Measurements from ENCODE around the gene MICAL3.

DNA sequence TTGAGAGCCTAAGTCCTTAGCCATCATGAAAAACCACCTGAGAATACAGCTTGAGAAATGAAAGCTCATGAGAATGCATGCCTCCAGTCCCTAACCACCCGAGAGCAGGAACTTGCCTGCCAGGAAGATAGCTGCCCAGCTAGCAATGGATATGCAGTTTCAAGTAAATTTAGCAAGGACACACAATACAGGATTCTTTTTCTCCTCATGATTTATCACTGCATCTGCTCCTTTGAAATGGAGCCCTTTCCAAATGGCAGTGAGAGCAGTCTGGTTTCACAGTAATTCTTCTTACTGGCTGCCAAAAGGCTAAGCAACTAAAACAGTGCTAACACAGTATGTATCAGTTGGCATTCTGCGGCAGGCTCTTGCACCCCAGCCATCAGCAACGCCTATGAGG lies 109.9 kb downstream of the MICAL3 start:
- no peak for TF ChIP-seq RNF2 (IDR thresholded peaks at IDR 0.05)
- TF ChIP-seq, protein P1, sequence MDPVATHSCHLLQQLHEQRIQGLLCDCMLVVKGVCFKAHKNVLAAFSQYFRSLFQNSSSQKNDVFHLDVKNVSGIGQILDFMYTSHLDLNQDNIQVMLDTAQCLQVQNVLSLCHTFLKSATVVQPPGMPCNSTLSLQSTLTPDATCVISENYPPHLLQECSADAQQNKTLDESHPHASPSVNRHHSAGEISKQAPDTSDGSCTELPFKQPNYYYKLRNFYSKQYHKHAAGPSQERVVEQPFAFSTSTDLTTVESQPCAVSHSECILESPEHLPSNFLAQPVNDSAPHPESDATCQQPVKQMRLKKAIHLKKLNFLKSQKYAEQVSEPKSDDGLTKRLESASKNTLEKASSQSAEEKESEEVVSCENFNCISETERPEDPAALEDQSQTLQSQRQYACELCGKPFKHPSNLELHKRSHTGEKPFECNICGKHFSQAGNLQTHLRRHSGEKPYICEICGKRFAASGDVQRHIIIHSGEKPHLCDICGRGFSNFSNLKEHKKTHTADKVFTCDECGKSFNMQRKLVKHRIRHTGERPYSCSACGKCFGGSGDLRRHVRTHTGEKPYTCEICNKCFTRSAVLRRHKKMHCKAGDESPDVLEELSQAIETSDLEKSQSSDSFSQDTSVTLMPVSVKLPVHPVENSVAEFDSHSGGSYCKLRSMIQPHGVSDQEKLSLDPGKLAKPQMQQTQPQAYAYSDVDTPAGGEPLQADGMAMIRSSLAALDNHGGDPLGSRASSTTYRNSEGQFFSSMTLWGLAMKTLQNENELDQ (CRISPR knock-in tag; IDR thresholded peaks at IDR 0.05; ENCODE audit: borderline replicate concordance): no peak
- TF ChIP-seq TEAD4 (IDR thresholded peaks at IDR 0.05; ENCODE audit: low read length): no peak
- no peak for TF ChIP-seq TEAD4 (CRISPR knock-in tag; IDR thresholded peaks at IDR 0.05; ENCODE audit: borderline replicate concordance)
- TF ChIP-seq ZNF707 (CRISPR knock-in tag; conservative IDR thresholded peaks at IDR 0.05): no peak
- TF ChIP-seq FOXA1 (IDR thresholded peaks at IDR 0.05; ENCODE audit: borderline replicate concordance): no peak
- no peak for TF ChIP-seq EZH2 (IDR thresholded peaks at IDR 0.05; ENCODE audit: borderline replicate concordance, low read depth, low read length)
- no peak for TF ChIP-seq ZNF232 (CRISPR knock-in tag; IDR thresholded peaks at IDR 0.05)
- TF ChIP-seq KAT7 (CRISPR knock-in tag; IDR thresholded peaks at IDR 0.05; ENCODE audit: borderline replicate concordance): no peak
- no peak for TF ChIP-seq ZNF318 (IDR thresholded peaks at IDR 0.05; ENCODE audit: borderline replicate concordance in 1 of 2, low read depth in 1 of 2)
- no peak for TF ChIP-seq ZNF354B (CRISPR knock-in tag; IDR thresholded peaks at IDR 0.05)
- no peak for TF ChIP-seq POLR2A (conservative IDR thresholded peaks at IDR 0.05)

Data from K562 (cell line).